ENCODE measurements around the gene FBXO36.

The FBXO36 gene

DNA sequence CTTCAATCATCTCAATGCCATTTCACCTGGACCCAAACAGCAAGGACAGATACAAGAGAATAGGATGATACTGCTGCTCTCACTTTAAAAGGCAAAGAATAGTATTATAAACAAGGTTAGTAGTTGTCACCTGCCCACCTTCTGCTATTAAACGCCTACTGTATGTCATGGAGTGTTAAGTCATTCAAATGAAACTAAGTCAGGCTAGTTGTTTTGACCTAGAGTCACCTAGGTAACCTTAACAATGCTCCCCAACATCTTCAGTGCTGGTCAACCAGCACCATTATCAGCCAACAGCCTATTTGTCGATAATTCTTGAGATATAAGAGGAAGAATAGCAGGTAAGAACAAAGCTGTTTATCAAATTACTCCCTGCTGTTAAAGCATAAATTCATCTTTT, 39.7 kb upstream of the FBXO36 start:
- H3K4me3 ChIP-seq (replicated peaks in 1 of 2; ENCODE audit: low read depth in 2 of 2, low read length in 2 of 2): no peak overlapping the region
- TF ChIP-seq, protein P1, sequence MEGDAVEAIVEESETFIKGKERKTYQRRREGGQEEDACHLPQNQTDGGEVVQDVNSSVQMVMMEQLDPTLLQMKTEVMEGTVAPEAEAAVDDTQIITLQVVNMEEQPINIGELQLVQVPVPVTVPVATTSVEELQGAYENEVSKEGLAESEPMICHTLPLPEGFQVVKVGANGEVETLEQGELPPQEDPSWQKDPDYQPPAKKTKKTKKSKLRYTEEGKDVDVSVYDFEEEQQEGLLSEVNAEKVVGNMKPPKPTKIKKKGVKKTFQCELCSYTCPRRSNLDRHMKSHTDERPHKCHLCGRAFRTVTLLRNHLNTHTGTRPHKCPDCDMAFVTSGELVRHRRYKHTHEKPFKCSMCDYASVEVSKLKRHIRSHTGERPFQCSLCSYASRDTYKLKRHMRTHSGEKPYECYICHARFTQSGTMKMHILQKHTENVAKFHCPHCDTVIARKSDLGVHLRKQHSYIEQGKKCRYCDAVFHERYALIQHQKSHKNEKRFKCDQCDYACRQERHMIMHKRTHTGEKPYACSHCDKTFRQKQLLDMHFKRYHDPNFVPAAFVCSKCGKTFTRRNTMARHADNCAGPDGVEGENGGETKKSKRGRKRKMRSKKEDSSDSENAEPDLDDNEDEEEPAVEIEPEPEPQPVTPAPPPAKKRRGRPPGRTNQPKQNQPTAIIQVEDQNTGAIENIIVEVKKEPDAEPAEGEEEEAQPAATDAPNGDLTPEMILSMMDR (IDR thresholded peaks at IDR 0.05; ENCODE audit: low read depth, low read length): no peak
- DNase-seq (ENCODE audit: low read depth in 2 of 2): no peak

DNA sequence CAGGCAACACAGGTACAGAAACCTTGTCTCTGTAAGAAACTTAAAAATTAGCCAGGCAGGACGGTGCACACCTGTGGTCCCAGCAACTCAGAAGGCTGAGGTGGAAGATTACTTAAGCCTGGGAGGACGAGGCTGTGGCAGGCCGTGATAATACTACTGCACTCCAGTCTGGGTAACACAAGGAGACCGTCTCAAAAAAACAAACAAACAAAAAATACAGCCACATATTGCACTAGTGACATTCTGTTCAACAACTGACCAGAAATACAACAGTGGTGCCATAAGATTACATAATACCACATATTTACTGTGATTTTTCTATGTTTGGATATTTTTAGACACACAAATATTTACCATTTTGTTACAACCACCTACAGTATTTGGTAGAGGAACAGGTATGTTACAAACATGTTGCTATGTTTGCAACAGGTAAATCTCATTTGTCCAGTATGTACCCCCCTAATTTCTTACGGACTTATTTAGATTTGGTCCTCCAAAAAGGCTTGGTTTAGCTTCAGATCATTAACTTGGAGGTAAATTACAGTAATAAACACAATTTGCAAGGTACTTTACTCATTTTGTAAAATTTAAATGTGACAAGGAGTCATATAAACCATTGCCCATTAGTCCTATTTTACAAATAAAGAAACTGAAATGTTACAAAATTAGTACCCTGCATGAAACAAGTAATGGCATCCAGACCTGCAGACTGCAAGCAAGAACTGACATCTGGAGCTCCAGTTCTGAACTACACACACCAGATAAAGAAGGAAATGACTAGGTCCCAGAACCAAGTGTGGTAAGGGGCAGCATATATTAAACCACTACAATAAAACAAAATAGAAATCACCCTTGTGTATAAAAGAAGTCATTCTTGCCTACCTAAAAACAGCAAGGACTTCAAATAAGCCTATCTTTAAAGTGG, 37.3 kb upstream of the FBXO36 start:
- no peak overlapping the region for H3K4me3 ChIP-seq (replicated peaks in 1 of 2; ENCODE audit: low read depth in 2 of 2, low read length in 2 of 2)
- no peak for DNase-seq (ENCODE audit: low read depth in 2 of 2)
- TF ChIP-seq, protein P1 (IDR thresholded peaks at IDR 0.05; ENCODE audit: low read depth, low read length): no peak

DNA sequence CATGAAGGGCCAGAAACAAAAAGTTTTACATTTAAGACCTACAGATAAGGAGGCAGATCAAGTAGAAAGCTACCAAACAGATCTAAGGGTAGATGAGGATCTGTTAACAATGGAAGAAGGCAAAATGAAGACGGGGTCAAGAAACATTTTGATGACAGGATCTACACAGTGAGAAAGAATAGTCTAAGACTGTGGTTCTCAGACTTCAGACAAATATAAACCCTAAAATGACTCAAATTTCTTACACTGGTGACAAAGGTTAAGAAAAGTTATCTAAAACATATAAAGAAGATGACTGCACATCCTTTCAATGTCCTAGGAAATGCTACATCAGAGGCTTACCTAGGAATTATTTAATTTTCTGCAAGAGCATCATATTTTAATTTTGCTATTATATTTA, 34.9 kb upstream of the FBXO36 start:
- H3K4me3 ChIP-seq (replicated peaks in 1 of 2; ENCODE audit: low read depth in 2 of 2, low read length in 2 of 2): no peak overlapping the region
- TF ChIP-seq, protein P1 (IDR thresholded peaks at IDR 0.05; ENCODE audit: low read depth, low read length): no peak
- DNase-seq (ENCODE audit: low read depth in 2 of 2): no peak

DNA sequence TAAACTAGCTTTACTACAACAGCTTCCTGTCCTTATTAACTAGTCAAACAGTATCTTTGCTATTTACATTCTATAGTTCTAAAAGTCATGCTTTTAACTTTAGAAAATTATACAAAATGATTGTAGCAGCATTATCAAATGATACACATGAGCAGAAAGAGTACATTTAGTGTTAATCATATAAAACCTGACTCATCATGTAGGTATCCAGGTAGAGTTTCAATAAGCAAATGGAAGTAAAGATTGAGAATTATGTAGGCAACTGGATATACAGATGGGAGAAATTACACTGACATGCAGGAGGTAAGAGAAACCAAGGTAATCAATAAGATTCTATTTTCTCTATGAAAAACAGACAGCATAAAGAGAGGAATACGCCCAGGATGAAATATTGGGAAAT, 34.3 kb upstream of the FBXO36 start:
- H3K4me3 ChIP-seq (replicated peaks in 1 of 2; ENCODE audit: low read depth in 2 of 2, low read length in 2 of 2): no peak overlapping the region
- TF ChIP-seq, protein P1 (IDR thresholded peaks at IDR 0.05; ENCODE audit: low read depth, low read length): no peak
- DNase-seq (ENCODE audit: low read depth in 2 of 2): no peak

DNA sequence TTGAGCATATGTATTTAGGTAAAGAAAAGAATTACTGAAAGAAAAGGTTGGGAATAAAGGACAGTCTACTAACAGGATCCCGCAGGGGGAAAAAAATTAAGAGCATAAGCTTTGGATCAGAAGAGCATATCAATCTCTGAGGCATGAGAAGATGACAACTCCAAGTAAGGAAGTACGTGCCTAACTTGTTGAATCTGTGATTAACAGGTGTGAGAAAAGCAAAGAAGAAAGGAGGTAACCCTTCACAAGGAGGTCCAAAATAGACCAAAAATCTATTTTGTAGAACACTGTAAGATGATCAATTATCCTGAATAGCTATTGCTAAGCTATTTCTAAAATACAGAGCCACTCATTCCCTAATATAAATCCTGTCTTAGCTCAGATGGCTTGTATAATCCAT, 33.3 kb upstream of the FBXO36 start:
- TF ChIP-seq, protein P1 (IDR thresholded peaks at IDR 0.05; ENCODE audit: low read depth, low read length): no peak
- no peak for DNase-seq (ENCODE audit: low read depth in 2 of 2)
- no peak overlapping the region for H3K4me3 ChIP-seq (replicated peaks in 1 of 2; ENCODE audit: low read depth in 2 of 2, low read length in 2 of 2)

DNA sequence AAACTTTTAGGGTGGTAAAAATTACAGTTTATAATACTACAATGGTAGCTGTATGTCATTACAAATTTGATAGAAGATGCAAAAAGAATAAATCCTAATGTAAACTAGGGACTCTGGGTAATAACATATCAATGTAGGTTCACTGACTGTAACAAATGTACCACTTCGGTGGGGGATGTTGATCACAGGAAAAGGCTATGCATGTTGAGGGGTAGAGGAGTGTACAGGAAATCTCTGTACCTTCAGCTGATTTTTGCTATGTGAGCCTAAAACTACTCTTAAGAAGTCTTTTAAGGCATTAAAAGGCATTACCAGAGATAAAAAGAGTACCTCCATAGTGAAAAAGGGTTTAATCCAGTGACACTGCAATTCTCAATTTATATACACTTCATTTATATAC, 25.4 kb upstream of the FBXO36 start:
- TF ChIP-seq, protein P1 (IDR thresholded peaks at IDR 0.05; ENCODE audit: low read depth, low read length): no peak
- no peak overlapping the region for H3K4me3 ChIP-seq (replicated peaks in 1 of 2; ENCODE audit: low read depth in 2 of 2, low read length in 2 of 2)
- no peak for DNase-seq (ENCODE audit: low read depth in 2 of 2)

All from cardiac fibroblast (primary cell).